Esophagus muscularis mucosa (tissue), 3 donors: ENCODE results near the gene C2CD3.

Source experiments
- CTCF ChIP-seq, 3 experiments: fragments of 200-600 bp in 2 of 3; fragments of 450-650 bp in 1 of 3; sonication (generic) in 2 of 3; IDR thresholded peaks; one replicate each; pipeline ENCODE4 v1.5.1; 2017 to 2019; ENCODE audit warnings: antibody characterized with exemption in 3 of 3, mild to moderate bottlenecking in 2 of 3, moderate library complexity in 1 of 3
- POLR2A ChIP-seq: fragments of 450-650 bp; IDR thresholded peaks from one replicate; pipeline ENCODE4 v1.6.1; 2017; ENCODE audit warnings: antibody characterized with exemption, moderate library complexity, mild to moderate bottlenecking, low read depth
- POLR2AphosphoS5 ChIP-seq, 2 donors: sonication (generic); formaldehyde crosslinking; IDR thresholded peaks; one replicate each; pipeline ENCODE4 v1.6.1; 2017; ENCODE audit warnings: antibody characterized with exemption in 2 of 2

DNA sequence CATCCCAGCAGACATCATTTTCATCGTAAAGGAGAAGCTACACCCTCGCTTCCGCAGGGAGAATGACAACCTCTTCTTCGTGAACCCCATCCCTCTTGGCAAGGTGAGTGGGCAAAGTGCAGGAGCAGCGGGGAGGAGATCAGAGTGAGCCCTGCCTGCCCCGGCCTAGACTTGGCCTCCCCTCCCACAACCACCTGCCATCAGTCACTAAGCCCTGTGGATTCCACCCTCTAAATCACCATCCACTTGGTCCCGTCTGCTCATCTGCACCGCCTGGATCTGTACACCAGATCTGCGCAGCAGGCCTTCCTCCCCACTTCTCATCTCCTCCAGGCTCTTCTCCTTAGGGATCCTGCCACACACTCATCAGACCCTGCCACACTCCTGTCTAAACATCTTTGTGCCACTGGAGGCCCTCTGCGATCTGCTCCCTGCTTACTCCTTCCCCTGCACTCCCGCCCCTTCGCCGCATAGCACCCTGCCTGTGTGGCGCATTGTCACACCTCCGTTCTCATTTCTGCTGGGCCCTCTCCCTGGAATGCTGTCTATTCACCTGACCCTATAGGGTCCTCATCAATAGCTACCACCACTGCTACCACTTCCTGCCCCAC lies 202.3 kb downstream of the C2CD3 start:
- no peak for TF ChIP-seq CTCF (IDR thresholded peaks at IDR 0.05)
- no peak for TF ChIP-seq POLR2AphosphoS5 (IDR thresholded peaks at IDR 0.05)
- no peak for TF ChIP-seq POLR2A
